HepG2 (cell line): ENCODE measurements around the gene AMPH. TPM values are rescaled to one million over a fixed set of nuclear protein-coding genes. Genes with fewer than 3 reads are reported as not detected.

ENCODE experiments used
- ATAC-seq: fragments of 200-7000 bp; cut with Tn5 transposase; 3 replicates; pipeline ENCODE4 v1.9.1; 2020; ENCODE audit warnings: mild to moderate bottlenecking, moderate library complexity
- BruUV-seq: library from RNA; stranded (reverse); fragments of 400-500 nt; replicated peaks from 2 replicates; lab custom pipeline; 2021; lab: Mats Ljungman, UMichigan
- CTCF ChIA-PET: fragments of 300-600 bp; formaldehyde crosslinking; extraction: SDS; loops from one replicate; lab custom pipeline; 2021; ENCODE audit warnings: low total read pairs, inconsistent platforms, low intra/inter-chr PET ratio; lab: Yijun Ruan, JAX
- POLR2A ChIA-PET: fragments of 350-600 bp; sonication (Branson Sonifier 250); formaldehyde crosslinking; loops from one replicate; lab custom pipeline; 2020; ENCODE audit warnings: antibody characterized with exemption, inconsistent platforms; lab: Yijun Ruan, JAX
- DNase-seq: peaks from one replicate; pipeline ENCODE4 v3.0.0-alpha.2; 2015; ENCODE audit warnings: low spot score
- FAIRE-seq: peaks from 3 replicates; lab custom pipeline; 2011; peaks lifted over from hg19 to GRCh38; lab: Jason Lieb, UNC
- H2AFZ ChIP-seq: one replicate; pipeline ENCODE4 v1.6.1; 2011; ENCODE audit warnings: low read length, inconsistent platforms
- H3K27ac ChIP-seq: fragments of 300-600 bp; 3 replicates; pipeline ENCODE4 v1.8.0; 2011; ENCODE audit warnings: mixed run types, mild to moderate bottlenecking, mixed read lengths, low read length, inconsistent platforms; ENCODE audit not compliant: insufficient read depth; ENCODE audit errors: extremely low read length
- H3K27me3 ChIP-seq, 2 experiments: fragments of 200-600 bp in 1 of 2; 2 replicates in 1 of 2; 3 replicates in 1 of 2; pipeline versions ENCODE4 v1.6.0 to v1.8.0; 2011; ENCODE audit warnings: low read length in 2 of 2, mild to moderate bottlenecking in 2 of 2, moderate library complexity in 2 of 2, inconsistent platforms in 1 of 2; ENCODE audit not compliant: insufficient read depth in 2 of 2, control insufficient read depth in 1 of 2
- H3K36me3 ChIP-seq, 2 experiments: fragments of 200-600 bp in 1 of 2; replicated peaks in 1 of 2; 2 replicates in 1 of 2; 3 replicates in 1 of 2; pipeline versions ENCODE4 v1.5.1 to v1.8.0; 2011; ENCODE audit warnings: low read length in 2 of 2, inconsistent platforms in 1 of 2; ENCODE audit not compliant: insufficient read depth in 2 of 2, control insufficient read depth in 1 of 2
- H3K4me1 ChIP-seq: 2 replicates; pipeline ENCODE4 v1.5.1; 2012; ENCODE audit warnings: low read length, inconsistent platforms; ENCODE audit not compliant: insufficient read depth
- H3K4me2 ChIP-seq: 2 replicates; pipeline ENCODE4 v1.6.0; 2011; ENCODE audit warnings: low read depth, low read length, inconsistent platforms
- H3K4me3 ChIP-seq, 3 experiments: fragments of 200-600 bp in 1 of 3; sonication (generic), shearing (Covaris generic) in 1 of 3; replicated peaks in 1 of 3; 2 replicates each; pipeline ENCODE4 v1.5.1; 2011 to 2016; ENCODE audit warnings: low read length in 3 of 3, inconsistent platforms in 2 of 3, low read depth in 2 of 3, mild to moderate bottlenecking in 2 of 3, control low read depth in 1 of 3, mixed read lengths in 1 of 3; ENCODE audit not compliant: insufficient read depth in 1 of 3
- H3K79me2 ChIP-seq: one replicate; pipeline ENCODE4 v1.6.1; 2011; ENCODE audit warnings: low read length, inconsistent platforms; ENCODE audit not compliant: insufficient read depth
- H3K9ac ChIP-seq: 2 replicates; pipeline ENCODE4 v1.6.0; 2011; ENCODE audit warnings: mild to moderate bottlenecking, low read depth, low read length, inconsistent platforms; ENCODE audit not compliant: insufficient read depth
- H3K9me3 ChIP-seq: 2 replicates; pipeline ENCODE4 v1.5.1; 2012; ENCODE audit warnings: mild to moderate bottlenecking, low read length
- H4K20me1 ChIP-seq: 2 replicates; pipeline ENCODE4 v1.6.0; 2011; ENCODE audit warnings: inconsistent platforms, mild to moderate bottlenecking, low read length, moderate library complexity; ENCODE audit not compliant: insufficient read depth
- MAFG ChIP-seq: sonication (generic); formaldehyde crosslinking; IDR thresholded peaks from 2 replicates; pipeline ENCODE4 v1.5.1; 2020; ENCODE audit warnings: mild to moderate bottlenecking, missing genetic modification reagents
- ZBTB7B ChIP-seq: sonication (generic); formaldehyde crosslinking; IDR thresholded peaks from 2 replicates; pipeline ENCODE4 v1.4.0; 2020; ENCODE audit warnings: missing genetic modification reagents
- ZFP62 ChIP-seq: sonication (generic); formaldehyde crosslinking; IDR thresholded peaks from 2 replicates; pipeline ENCODE4 v1.4.0; 2020; ENCODE audit warnings: missing genetic modification reagents
- ZNF891 ChIP-seq: sonication (generic); formaldehyde crosslinking; IDR thresholded peaks from 2 replicates; pipeline ENCODE4 v1.5.0; 2020; ENCODE audit warnings: mild to moderate bottlenecking, missing genetic modification reagents
- WGBS: methylation state at CpG from one replicate; pipeline ENCODE4 v1.1.6; 2017; ENCODE audit warnings: low lambda C conversion rate; 5-methylcytosine and 5-hydroxymethylcytosine counted together
- in situ Hi-C: cut with HindIII; loops from 2 replicates; pipeline ENCODE4 v1.10.0; 2017; ENCODE audit warnings: low pct_unique_long_range_greater_than_20kb; ENCODE audit not compliant: extremely low pct_ligation_motif_present
- intact Hi-C: fragments of 100-400 bp; cut with micrococcal nuclease; formaldehyde crosslinking; loops from one replicate; pipeline ENCODE4 v1.10.0; 2022; ENCODE audit not compliant: unreplicated experiment
- polyA plus RNA-seq, 8 experiments: library from polyadenylated mRNA; depleted of rRNA in 3 of 8; stranded (reverse) in 7 of 8; unstranded in 1 of 8; fragments of >200 nt; fragmentation: Illumina TruSeq in 4 of 8; extraction: Trizol in 4 of 8; gene quantifications; 2 replicates each; pipeline versions ENCODE4 v1.2.1 to v1.2.3, GENCODE V29; 2011 to 2016; ENCODE audit warnings: low read depth in 4 of 8, missing spikeins in 1 of 8, mixed read lengths in 1 of 8; ENCODE audit not compliant: insufficient read depth in 1 of 8
- total RNA-seq, 5 experiments: library from RNA; depleted of rRNA; stranded (reverse); fragments of >200 nt; fragmentation: Illumina TruSeq; extraction: Trizol; gene quantifications; 2 replicates each; pipeline ENCODE4 v1.2.3, GENCODE V29; 2016; ENCODE audit warnings: low read depth in 1 of 5
- TF ChIP-seq, protein P1 (sequence below): IDR thresholded peaks from 2 replicates; pipeline ENCODE4 v1.6.1; 2018; ENCODE audit warnings: missing genetic modification reagents, mild to moderate bottlenecking, missing compliant biosample characterization
- TF ChIP-seq, protein P2 (sequence below): sonication (generic); formaldehyde crosslinking; conservative IDR thresholded peaks from 2 replicates; pipeline ENCODE4 v1.4.0; 2020; ENCODE audit warnings: missing genetic modification reagents

AMPH gene
- total and polyA plus RNA-seq, 2 of the 13 experiments (the other 11 are each of a cell fraction or from before 2014, with no cell fraction given), result not detected

DNA sequence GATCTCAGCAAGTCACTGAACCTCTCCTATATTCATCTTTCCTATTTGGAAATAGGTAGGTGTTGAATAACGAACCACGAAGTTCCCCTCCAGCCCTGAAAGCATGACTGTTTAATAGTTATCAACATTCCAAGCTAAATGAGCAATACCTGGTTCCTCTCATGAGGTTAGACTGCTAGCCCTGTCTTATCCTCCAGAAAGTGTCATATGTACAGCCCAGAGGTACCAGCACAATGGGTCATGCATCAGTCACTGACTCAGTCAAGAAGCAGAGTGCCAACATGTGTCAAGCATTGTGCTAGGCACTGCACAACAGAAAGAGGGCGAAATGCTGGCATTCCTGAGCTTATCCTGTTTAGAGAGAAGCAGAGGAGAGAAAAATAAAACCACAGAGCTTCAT is 70.0 kb downstream of the AMPH start (continued):
- TF ChIP-seq, protein P1, sequence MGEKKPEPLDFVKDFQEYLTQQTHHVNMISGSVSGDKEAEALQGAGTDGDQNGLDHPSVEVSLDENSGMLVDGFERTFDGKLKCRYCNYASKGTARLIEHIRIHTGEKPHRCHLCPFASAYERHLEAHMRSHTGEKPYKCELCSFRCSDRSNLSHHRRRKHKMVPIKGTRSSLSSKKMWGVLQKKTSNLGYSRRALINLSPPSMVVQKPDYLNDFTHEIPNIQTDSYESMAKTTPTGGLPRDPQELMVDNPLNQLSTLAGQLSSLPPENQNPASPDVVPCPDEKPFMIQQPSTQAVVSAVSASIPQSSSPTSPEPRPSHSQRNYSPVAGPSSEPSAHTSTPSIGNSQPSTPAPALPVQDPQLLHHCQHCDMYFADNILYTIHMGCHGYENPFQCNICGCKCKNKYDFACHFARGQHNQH (CRISPR knock-in tag), result no peak
- TF ChIP-seq, protein P2, sequence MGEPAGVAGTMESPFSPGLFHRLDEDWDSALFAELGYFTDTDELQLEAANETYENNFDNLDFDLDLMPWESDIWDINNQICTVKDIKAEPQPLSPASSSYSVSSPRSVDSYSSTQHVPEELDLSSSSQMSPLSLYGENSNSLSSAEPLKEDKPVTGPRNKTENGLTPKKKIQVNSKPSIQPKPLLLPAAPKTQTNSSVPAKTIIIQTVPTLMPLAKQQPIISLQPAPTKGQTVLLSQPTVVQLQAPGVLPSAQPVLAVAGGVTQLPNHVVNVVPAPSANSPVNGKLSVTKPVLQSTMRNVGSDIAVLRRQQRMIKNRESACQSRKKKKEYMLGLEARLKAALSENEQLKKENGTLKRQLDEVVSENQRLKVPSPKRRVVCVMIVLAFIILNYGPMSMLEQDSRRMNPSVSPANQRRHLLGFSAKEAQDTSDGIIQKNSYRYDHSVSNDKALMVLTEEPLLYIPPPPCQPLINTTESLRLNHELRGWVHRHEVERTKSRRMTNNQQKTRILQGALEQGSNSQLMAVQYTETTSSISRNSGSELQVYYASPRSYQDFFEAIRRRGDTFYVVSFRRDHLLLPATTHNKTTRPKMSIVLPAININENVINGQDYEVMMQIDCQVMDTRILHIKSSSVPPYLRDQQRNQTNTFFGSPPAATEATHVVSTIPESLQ (CRISPR knock-in tag), result no peak
- TF ChIP-seq ZNF891, result no peak
- no peak for TF ChIP-seq MAFG (CRISPR knock-in tag)
- TF ChIP-seq ZBTB7B (CRISPR knock-in tag), result no peak

DNA sequence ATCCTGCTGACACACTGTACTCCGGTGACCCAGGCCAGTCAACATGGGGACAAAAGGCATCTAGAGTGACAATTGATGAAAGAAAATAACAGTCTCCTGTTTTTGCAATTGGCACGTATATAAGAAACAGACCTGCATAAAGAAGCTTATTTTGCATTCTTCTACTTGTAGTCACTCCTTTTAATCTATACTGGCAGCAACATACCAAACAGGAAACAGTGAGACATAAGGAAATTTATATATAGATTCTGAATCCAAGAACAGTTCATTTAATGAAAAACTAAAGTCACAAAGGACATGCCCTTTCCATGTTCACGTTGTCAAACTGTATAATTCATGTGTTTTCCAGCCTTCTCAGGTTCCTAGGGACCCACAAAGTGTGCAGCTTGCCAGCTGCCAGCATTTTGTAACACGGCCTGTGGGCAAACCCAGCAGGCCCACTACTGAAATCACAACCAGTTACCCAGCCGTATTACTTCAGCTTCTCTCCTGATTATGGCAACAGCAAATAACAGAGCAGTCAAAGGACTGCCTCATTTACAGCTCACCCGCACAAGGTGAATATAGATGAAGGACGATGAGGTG is 72.3 kb downstream of the AMPH start:
- no TSS peak for BruUV-seq

More for the DNA sequence above, 72.3 kb downstream of the AMPH start:
- H3K9me3 ChIP-seq, result no peaks in the 10 kb centered on the region
- 3% methylated on average over 6 of the region's 7 CpGs for WGBS
- H3K4me2 ChIP-seq, result no peak overlapping the region
- no peak overlapping the region for H2AFZ ChIP-seq
- H3K27me3 ChIP-seq, result no peaks in the 10 kb centered on the region
- no peaks in the 10 kb centered on the region for H4K20me1 ChIP-seq
- CTCF ChIA-PET, result no interaction called here
- H3K4me1 ChIP-seq, result no peaks in the 10 kb centered on the region
- ATAC-seq, result no peak
- DNase-seq, result no peak
- no peaks in the 10 kb centered on the region for H3K36me3 ChIP-seq
- intact Hi-C loops, result no loop called here
- in situ Hi-C loops, result no loop called here
- no peaks in the 10 kb centered on the region for H3K79me2 ChIP-seq
- H3K27ac ChIP-seq, result no peak overlapping the region
- H3K9ac ChIP-seq, result no peak overlapping the region
- no peak overlapping the region for H3K4me3 ChIP-seq
- TF ChIP-seq ZFP62 (CRISPR knock-in tag), result no peak
- FAIRE-seq, result no peak
- POLR2A ChIA-PET, result no interaction called here
